ENCODE results near the gene PSMB7. TPM values are rescaled to one million over a fixed set of nuclear protein-coding genes. Genes with fewer than 3 reads are reported as not detected.
"Not testable (repeated sequence)": the region's sequence is repeated elsewhere in the genome, so short reads cannot be mapped to it uniquely, and the experiment has no call there.

Gene PSMB7
- total RNA-seq, 3 donors from 2014 or later, result 157 to 206 (median 162) TPM

- TF ChIP-seq POLR2A (IDR thresholded peaks at IDR 0.05) (no peak), POLR2AphosphoS5 (IDR thresholded peaks at IDR 0.05) (no peak), CTCF (IDR thresholded peaks at IDR 0.05) (no peak)
- intact Hi-C loops (cut with DNase I; ENCODE audit: low total_unique reads), result no loop called here
- Histone ChIP-seq H3K27ac (peak overlapping the region; percentile 74 to 76), H3K27me3 (no peaks in the 10 kb centered on the region), H3K4me3 (peak overlapping the region in 2 of 3 donors; percentile 23 to 44), H3K36me3 (no peaks in the 10 kb centered on the region), H3K4me1 (no peaks in the 10 kb centered on the region), H3K9me3 (no peaks in the 10 kb centered on the region)
- DNase-seq (ENCODE audit: low spot score in 2 of 2), result no peak
These were observed 14.3 kb upstream of the PSMB7 start for GRCh38 chr9:124429530-124429867.

- Histone ChIP-seq H3K27me3 (no peaks in the 10 kb centered on the region), H3K27ac (peak overlapping the region; percentile 74 to 76), H3K4me3 (peak overlapping the region in 2 of 3 donors; percentile 23 to 44), H3K4me1 (no peaks in the 10 kb centered on the region), H3K36me3 (no peaks in the 10 kb centered on the region), H3K9me3 (no peaks in the 10 kb centered on the region)
- intact Hi-C loops (cut with DNase I; ENCODE audit: low total_unique reads), result no loop called here
- peak in 1 of 2 donors; percentile 62 for DNase-seq (ENCODE audit: low spot score in 2 of 2)
- TF ChIP-seq CTCF (IDR thresholded peaks at IDR 0.05), result no peak
- TF ChIP-seq POLR2A (IDR thresholded peaks at IDR 0.05), result no peak
- no peak for TF ChIP-seq POLR2AphosphoS5 (IDR thresholded peaks at IDR 0.05)
These were observed 13.7 kb upstream of the PSMB7 start for GRCh38 chr9:124428751-124429529.

- intact Hi-C loops (cut with DNase I; ENCODE audit: low total_unique reads), result no loop called here
- no peak for TF ChIP-seq POLR2AphosphoS5 (IDR thresholded peaks at IDR 0.05)
- TF ChIP-seq CTCF (IDR thresholded peaks at IDR 0.05), result no peak
- no peak for TF ChIP-seq POLR2A (IDR thresholded peaks at IDR 0.05)
These were observed 12.0 kb upstream of the PSMB7 start for GRCh38 chr9:124427281-124427680.

GRCh38 chr9:124426361-124426760 lies 11.1 kb upstream of the PSMB7 start:
- no peak overlapping the region for H3K4me3 ChIP-seq
- H3K4me1 ChIP-seq, result no peaks in the 10 kb centered on the region
- intact Hi-C loops (cut with DNase I; ENCODE audit: low total_unique reads), result no loop called here
- H3K27me3 ChIP-seq, result no peaks in the 10 kb centered on the region
- no peak for TF ChIP-seq POLR2A (IDR thresholded peaks at IDR 0.05)
- TF ChIP-seq CTCF (IDR thresholded peaks at IDR 0.05), result no peak
- TF ChIP-seq POLR2AphosphoS5 (IDR thresholded peaks at IDR 0.05), result no peak
- DNase-seq (ENCODE audit: low spot score in 2 of 2), result no peak
- H3K9me3 ChIP-seq, result no peaks in the 10 kb centered on the region
- H3K27ac ChIP-seq, result no peak overlapping the region
- H3K36me3 ChIP-seq, result no peaks in the 10 kb centered on the region

More at GRCh38 chr9:124427281-124427680, 12.0 kb upstream of the PSMB7 start:
- H3K4me3 ChIP-seq, result no peak overlapping the region
- no peak overlapping the region for H3K27ac ChIP-seq
- no peak for DNase-seq (ENCODE audit: low spot score in 2 of 2)
- no peaks in the 10 kb centered on the region for H3K36me3 ChIP-seq
- no peaks in the 10 kb centered on the region for H3K4me1 ChIP-seq
- no peaks in the 10 kb centered on the region for H3K27me3 ChIP-seq
- no peaks in the 10 kb centered on the region for H3K9me3 ChIP-seq

GRCh38 chr9:124425733-124426132 lies 10.5 kb upstream of the PSMB7 start:
- H3K4me3 ChIP-seq; DNase-seq (ENCODE audit: low spot score in 2 of 2); H3K27ac ChIP-seq; H3K27me3 ChIP-seq; H3K36me3 ChIP-seq; H3K4me1 ChIP-seq; intact Hi-C loops (cut with DNase I; ENCODE audit: low total_unique reads); H3K9me3 ChIP-seq: not testable (repeated sequence)
